Colonic mucosa (tissue), 4 donors: ENCODE measurements around the gene AP3B1. TPM values are rescaled to one million over a fixed set of nuclear protein-coding genes. Genes with fewer than 3 reads are reported as not detected.

Experiments used
- DNase-seq: peaks from one replicate; pipeline ENCODE4 v3.0.0-alpha.2; 2020
- H3K27ac ChIP-seq: fragments of 200-600 bp; one replicate; pipeline ENCODE4 v1.8.0; 2021
- H3K27me3 ChIP-seq: fragments of 200-600 bp; one replicate; pipeline ENCODE4 v1.8.0; 2021
- H3K36me3 ChIP-seq: fragments of 200-600 bp; one replicate; pipeline ENCODE4 v1.8.0; 2021
- H3K4me1 ChIP-seq: fragments of 200-600 bp; one replicate; pipeline ENCODE4 v1.8.0; 2021; ENCODE audit warnings: mild to moderate bottlenecking
- H3K4me3 ChIP-seq: fragments of 200-600 bp; one replicate; pipeline ENCODE4 v1.8.0; 2021
- H3K9ac ChIP-seq, 2 donors: one replicate each; pipeline ENCODE4 v1.7.0; 2013; ENCODE audit warnings: control low read depth in 2 of 2, low read depth in 2 of 2, low read length in 2 of 2
- H3K9me3 ChIP-seq: fragments of 200-600 bp; one replicate; pipeline ENCODE4 v1.8.0; 2021
- CTCF ChIP-seq: fragments of 200-600 bp; IDR thresholded peaks from one replicate; pipeline ENCODE4 v1.8.0; 2022; ENCODE audit warnings: antibody characterized with exemption, mild to moderate bottlenecking
- intact Hi-C: fragments of 100-400 bp; cut with DNase I; formaldehyde crosslinking; loops from one replicate; pipeline ENCODE4 v1.14.1; 2022
- total RNA-seq, 2 donors: library from RNA; stranded (reverse); fragmentation: NEBNext Ultra II Directional in 1 of 2; extraction: Animal tissue kit (Norgen Biotek cat#: 25700) in 1 of 2; gene quantifications; one replicate each; pipeline ENCODE4 v1.2.1, GENCODE V29; 2021
- donor health status: healthy.
- donor health status: DM: no; HTN: no; CAD: no.
- donor health status: DM: no; HTN: no; CAD: no.

Gene AP3B1
- total RNA-seq, 2 donors from 2014 or later = 53.3 to 62.6 TPM

- intact Hi-C loops = loop anchor here (5.0 kb wide), 1 partner anchor 444 kb away; no protein-coding TSS in a partner anchor
- no peak for TF ChIP-seq CTCF
- no peak overlapping the region for H3K27ac ChIP-seq
- DNase-seq = no peak
- H3K9me3 ChIP-seq = no peaks in the 10 kb centered on the region
- no peak overlapping the region for H3K9ac ChIP-seq
- H3K4me3 ChIP-seq = no peak overlapping the region
- no peaks in the 10 kb centered on the region for H3K27me3 ChIP-seq
- no peaks in the 10 kb centered on the region for H3K36me3 ChIP-seq
- H3K4me1 ChIP-seq = no peaks in the 10 kb centered on the region
Measured at GRCh38 chr5:78006449-78006848, 288.0 kb downstream of the AP3B1 start.

GRCh38 chr5:78005021-78005785 lies 289.3 kb downstream of the AP3B1 start:
- no peaks in the 10 kb centered on the region for H3K9me3 ChIP-seq
- H3K4me1 ChIP-seq = no peaks in the 10 kb centered on the region
- intact Hi-C loops = loop anchor here (5.0 kb wide), 1 partner anchor 443 kb away; no protein-coding TSS in a partner anchor
- H3K27me3 ChIP-seq = no peaks in the 10 kb centered on the region
- no peaks in the 10 kb centered on the region for H3K36me3 ChIP-seq
- DNase-seq = no peak
- no peak for TF ChIP-seq CTCF
- no peak overlapping the region for H3K9ac ChIP-seq
- H3K27ac ChIP-seq = no peak overlapping the region
- no peak overlapping the region for H3K4me3 ChIP-seq

GRCh38 chr5:78004559-78004958 lies 289.9 kb downstream of the AP3B1 start:
- H3K27me3 ChIP-seq = no peaks in the 10 kb centered on the region
- intact Hi-C loops = no loop called here
- H3K36me3 ChIP-seq = no peaks in the 10 kb centered on the region
- DNase-seq = no peak
- no peak overlapping the region for H3K27ac ChIP-seq
- no peak overlapping the region for H3K4me3 ChIP-seq
- no peaks in the 10 kb centered on the region for H3K9me3 ChIP-seq
- H3K9ac ChIP-seq = no peak overlapping the region
- H3K4me1 ChIP-seq = no peaks in the 10 kb centered on the region
- no peak for TF ChIP-seq CTCF

GRCh38 chr5:78003919-78004318 lies 290.6 kb downstream of the AP3B1 start:
- Histone ChIP-seq H3K9me3 (no peaks in the 10 kb centered on the region), H3K36me3 (no peaks in the 10 kb centered on the region), H3K9ac (no peak overlapping the region), H3K27me3 (no peaks in the 10 kb centered on the region), H3K27ac (no peak overlapping the region), H3K4me1 (no peaks in the 10 kb centered on the region), H3K4me3 (no peak overlapping the region)
- intact Hi-C loops = no loop called here
- TF ChIP-seq CTCF = no peak
- no peak for DNase-seq

GRCh38 chr5:78003450-78003849 lies 291.0 kb downstream of the AP3B1 start:
- Histone ChIP-seq H3K9ac (no peak overlapping the region), H3K27ac (no peak overlapping the region), H3K4me3 (no peak overlapping the region), H3K4me1 (no peaks in the 10 kb centered on the region), H3K36me3 (no peaks in the 10 kb centered on the region), H3K9me3 (no peaks in the 10 kb centered on the region), H3K27me3 (no peaks in the 10 kb centered on the region)
- intact Hi-C loops = no loop called here
- no peak for TF ChIP-seq CTCF
- DNase-seq = no peak
